GM18873 (cell line): Measurements from ENCODE around the gene SMC3.

ENCODE experiments used
- ATAC-seq: cut with Tn5 transposase; IDR thresholded peaks from one replicate; pipeline ENCODE4 v1.9.1; 2021; ENCODE audit warnings: mild to moderate bottlenecking, moderate library complexity, moderate number of reproducible peaks; ENCODE audit not compliant: unreplicated experiment, low FRiP score

SMC3 gene

DNA sequence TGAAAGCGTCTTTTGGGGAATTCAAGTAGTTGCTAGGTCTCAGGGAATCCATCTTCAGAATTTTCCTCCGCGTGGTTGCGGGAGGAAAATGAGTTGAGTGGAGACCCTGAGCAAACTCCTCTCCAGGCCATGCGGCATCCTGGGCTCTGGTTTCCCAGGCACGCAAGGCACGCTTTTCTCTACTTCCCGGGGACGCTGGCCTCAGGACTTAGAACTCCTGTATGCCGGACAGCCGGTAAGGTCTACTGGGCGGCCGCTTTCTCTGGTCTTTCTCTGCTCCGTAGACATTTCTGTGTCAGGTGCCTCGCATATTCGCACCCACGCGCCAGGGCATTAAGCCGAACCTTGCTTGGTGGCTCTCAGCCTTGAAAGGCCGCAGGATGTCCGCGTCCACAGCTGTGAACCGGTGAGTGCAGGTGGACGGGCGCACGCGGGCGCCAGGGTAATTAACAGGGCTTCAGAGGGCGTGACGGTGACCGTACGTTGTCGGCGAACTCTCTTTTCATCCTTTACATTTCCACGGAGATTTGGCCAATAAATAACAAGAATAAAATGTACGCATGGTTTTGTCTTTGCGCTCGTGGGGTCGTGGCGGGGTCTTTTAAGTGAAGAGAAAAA is 75.6 kb downstream of the SMC3 start:
- ATAC-seq: no peak

DNA sequence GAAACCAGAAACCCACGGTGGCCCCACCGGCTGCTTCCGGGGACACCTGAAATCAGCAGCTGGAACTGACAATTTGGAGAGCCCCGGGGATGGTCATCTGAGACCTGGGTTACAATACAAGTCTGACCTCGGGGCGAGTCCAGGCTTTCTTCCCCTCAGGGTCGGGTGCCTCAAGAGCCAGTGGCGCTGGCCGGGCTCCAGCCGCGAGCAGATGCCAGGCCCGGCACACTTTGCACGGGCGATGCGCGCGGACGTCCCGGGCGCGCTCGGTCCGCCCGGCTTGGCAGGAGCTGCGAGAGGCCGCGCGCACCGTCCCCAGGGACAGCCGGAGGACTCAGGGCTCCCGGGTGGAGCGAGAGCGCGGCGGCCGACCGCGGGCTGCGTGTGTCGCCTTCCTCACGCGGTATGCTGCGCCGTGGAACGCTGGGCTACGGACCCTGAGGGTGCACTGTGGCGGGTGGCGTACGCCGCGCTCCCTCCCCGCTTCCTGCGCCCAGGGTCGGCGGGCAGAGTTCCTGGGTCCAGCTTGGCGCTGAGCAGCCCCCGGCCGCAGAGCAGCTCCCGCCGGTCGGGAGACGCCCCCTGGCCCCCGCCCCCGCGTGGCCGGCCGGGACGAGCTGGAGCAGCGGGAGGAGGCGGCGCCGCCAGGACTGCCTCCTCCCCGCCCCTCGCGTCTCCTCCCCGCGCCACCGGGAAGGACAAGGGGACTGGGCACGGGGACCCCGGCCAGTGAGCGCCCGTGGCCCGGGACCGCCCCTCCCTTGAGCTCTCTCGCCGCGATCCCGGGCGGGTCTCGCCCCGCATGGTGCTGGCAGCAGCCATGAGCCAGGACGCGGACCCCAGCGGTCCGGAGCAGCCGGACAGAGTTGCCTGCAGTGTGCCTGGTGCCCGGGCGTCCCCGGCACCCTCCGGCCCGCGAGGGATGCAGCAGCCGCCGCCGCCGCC is 76.4 kb downstream of the SMC3 start, which contains the start of gene RBM20:
Gene RBM20 (plus strand): TSS at position 684 of the 945 bp plus-strand sequence. CDS start 119 bp downstream, at position 803.
- no peak for ATAC-seq

DNA sequence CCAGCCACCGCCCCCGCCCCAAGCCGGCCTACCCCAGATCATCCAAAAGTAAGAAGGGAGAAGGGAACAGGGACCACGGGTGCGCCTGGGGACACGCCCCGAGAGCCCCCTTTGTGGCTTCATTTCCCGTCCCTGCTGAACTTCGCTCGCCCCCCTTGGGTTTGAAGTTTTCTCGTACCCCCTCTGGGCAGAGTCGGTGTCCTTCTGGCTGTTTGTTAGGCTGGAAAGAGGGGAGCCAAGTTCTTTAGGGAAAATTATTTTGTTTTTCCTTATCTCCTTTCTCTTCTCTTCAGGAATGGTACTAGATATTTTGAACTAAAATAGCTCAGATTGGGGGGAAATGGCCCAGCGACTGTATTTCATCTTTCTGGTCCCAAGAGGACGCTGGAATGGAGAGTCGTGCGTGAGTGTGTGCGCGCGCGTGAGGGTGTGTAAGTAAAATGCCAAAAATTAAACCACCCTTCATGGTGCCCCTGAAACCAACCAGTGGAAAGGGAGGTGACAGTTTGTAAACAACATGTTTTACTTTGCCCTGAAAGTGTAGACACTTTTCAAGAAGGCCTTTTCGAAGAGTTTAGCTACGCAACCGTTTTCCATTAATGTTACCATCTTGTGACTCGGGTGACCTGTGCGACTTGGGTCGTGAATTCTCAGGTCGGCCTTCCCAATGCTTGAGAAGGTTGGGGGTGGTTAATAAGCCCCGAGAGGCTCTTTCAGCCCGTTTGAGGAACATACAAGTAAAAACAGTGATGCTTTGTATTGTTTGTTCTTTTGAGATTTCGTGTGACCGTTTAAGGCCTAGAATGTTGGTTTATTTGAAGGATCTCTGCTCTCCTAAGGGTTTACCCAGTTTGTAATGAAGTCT is 77.3 kb downstream of the SMC3 start:
- ATAC-seq: no peak

DNA sequence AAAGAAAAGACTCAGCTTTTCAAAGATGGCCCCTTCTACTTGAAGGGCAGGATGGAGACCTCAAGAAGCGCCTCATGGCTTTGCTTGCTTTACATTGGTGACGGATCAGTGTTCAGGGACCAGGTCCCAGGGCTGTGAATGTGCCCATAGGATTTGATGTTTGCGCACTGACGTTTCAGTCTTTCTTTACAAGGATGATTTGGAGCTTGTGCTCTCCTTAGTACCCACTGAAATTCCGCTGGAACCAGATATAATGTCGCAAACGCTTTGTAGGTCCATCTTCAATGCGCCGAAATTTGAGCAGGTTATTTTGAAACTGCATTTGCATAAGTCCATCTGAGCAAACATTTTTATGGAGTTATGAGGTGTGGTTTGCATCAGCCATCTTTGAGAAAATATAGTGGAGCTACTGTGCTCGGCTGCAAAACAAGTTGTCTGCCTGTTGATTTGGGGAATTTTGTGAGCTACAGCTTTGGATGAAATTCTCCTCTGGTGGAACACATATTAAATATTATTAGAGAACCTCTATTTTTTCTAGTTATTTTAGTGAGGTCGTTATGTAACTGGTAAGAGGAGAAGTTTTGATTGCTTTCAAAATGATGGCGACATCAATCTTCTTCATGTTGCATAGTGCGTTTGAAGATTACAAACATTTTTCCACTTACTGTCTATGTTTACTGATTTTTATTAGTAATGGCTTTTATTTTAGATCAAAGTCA is 79.1 kb downstream of the SMC3 start:
- no peak for ATAC-seq

DNA sequence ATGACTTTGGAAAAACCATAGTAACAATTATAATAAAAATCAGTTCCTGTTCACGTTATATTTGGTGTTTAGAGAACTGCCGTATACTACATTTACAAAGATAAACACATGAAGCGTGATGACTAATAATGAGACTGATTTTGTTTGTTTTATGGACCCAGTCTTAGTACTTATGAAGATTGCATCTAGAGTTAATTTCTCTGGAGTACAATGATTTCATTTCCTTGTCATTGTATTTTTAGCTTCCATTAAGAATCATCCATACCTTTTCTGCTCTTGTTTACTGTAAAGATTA is 79.6 kb downstream of the SMC3 start:
- ATAC-seq: no peak

DNA sequence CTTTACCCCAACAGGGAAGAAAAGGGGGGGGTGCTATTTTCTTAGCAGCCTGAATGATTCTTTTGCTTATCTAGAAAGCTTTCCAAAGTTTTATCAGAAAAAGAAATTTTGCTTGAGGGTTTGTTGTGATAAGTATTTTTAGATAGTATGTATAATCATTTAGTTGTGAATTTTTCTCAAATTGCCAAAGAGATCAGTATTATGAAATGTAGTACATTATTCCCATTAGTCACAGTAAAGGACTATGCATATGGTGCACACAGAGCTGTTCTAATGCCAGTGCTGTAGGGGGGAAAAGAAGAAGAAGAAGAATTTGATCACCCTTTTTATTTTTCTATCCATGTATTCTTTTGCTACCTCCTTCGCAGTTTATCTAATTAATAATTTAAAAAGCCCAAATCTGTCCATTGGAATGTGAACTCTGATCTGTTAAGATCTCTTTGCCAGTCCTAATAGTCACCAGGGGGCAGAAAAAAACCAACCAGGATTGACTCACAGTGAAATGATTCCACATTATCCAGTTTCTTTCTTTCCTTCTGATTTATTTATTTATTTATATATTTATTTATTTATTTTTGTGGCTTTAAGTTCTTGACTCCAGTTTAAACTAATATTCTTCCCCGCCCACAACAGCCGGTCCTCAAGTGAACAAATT is 81.3 kb downstream of the SMC3 start:
- no peak for ATAC-seq

DNA sequence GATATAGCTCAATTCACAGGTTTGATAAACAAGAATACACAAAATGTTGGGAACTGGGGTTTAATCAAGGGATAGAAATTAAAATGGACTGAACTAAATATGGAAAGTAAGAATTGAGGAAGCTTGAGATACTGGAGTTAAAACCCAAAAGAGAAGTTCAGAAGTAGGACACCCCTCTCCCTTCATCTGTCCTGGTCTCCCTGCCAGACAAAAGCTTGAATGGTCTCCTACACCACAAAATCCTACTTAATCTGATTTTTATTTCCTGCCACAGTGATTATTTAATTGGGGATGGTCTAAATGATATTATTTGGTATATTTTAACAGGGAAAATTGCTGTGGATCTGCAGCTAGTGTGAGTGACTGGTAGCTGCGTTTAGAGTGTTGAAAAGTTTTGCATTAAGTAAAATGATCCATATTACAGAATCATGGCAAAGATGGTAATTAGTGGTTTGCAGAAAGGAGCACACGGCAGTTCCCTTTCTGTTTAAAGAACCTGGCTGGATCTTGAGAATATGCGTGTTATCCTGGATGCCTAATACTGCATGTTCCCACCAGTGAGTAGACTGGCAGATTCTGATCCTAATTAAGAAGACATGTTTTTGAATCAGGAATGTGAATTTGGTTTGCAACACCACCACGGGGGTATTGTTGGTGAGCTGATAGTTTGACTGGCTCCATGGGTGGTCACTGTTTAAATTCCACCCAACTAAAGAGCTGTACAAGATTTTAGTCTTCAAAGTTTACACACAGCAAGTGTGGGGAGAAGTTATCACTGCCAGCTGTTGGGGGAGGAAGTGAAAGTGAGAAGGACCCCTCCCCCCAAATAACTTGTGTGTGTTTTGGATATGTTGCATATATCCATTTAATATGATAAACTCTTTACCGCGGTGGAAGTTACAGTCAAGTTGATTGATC is 82.1 kb downstream of the SMC3 start:
- no peak for ATAC-seq

DNA sequence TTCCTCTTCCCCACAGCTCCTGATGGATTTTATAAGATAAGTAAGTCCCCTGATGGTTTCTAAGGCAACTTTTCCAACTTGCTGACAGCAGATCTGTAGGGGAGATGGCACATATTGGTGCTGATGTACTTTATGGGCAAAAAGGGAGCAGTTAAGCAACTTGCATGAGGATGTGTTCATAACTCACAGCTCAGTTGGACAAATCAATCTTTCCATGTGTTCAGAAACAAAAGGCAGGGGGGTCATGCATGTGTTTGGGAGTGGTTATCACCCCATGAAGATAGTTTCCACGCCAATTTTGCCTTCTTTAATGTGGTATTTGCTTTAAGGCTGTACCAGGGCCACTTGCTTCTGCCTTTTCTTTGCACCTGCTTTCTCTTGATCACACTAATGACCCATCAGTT is 82.8 kb downstream of the SMC3 start:
- no peak for ATAC-seq

DNA sequence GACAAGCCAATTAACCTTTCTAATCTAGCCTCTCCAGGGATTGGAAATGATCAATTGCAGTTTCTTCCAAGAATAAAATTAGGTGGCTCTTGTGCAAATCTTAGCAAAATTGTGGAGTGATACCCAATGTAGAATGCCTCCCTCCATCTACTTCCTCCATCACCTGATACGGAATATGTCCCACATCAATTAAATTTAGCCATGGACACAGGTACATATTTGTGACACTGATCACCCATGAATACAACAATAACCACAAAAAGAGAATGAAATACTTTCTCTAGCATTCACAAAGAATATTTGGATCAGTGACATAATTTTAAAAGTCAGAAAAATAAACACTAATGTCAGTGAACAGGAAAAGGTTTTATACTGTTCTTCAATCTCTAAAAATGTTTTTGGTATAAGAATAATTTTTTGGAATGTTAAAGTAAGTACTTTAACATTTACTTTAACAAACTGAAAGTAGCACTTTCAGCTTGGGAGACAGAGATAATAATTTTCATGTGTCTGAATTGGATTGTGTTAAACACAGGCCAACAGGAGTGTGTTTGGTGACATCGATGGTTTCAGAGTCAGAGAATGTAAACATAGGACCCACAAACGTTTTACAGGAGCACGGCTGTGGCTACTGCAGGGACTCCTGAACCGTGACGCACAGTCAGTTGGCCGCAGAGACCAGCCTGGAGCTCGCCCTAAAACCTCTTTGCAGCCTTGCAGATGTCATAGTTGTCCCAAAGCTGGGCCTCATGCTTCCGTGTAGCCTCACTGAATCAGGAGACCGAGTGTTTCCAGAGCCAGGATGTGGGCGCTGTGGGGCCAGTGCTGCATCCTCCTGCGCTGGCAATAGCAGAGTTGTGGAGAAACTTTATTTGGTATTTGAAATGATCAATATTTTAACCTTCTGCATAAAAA is 83.8 kb downstream of the SMC3 start:
- no peak for ATAC-seq

DNA sequence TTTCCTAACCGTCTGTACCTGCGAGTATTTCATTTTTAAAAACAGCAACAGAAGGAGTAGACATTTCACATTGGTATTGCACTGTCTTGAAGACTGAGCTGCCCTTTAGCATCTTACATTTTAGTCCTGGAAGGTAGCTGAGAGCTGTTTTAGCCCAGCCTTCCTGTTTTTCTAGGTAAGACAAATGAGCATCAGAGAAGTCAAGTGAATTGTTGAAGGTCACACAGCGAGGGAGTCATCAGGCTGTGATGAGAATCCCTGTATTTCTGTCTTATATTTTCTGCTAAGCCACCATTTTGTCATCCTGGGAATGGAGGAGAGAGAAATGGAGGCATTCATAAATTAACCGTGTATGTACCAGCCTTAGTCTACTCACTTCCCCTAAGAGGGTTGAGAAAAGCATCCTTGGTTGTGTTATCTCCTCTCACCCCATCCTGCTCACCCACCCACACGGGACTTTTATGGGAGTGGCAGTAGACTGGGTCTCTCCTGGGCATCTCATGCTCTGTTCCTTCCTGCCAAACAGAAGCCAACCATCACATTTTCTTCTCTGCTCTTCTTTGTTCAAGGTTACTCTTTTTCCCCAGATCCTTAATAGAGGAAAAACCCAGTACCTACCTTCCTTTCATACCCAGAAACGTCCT is 85.1 kb downstream of the SMC3 start:
- ATAC-seq: no peak
